Neutrophil (primary cell): ENCODE measurements around the gene DNAH1.

ENCODE experiments used
- H3K27ac ChIP-seq: fragments of 200-600 bp; sonication (generic); 2 replicates; pipeline ENCODE4 v1.5.1; 2016; ENCODE audit warnings: mild to moderate bottlenecking, moderate library complexity
- H3K27me3 ChIP-seq: fragments of 200-600 bp; sonication (generic); 2 replicates; pipeline ENCODE4 v1.6.0; 2016; ENCODE audit warnings: mild to moderate bottlenecking
- H3K36me3 ChIP-seq: fragments of 200-600 bp; sonication (generic); 2 replicates; pipeline ENCODE4 v1.5.1; 2017
- H3K4me1 ChIP-seq, 2 experiments: fragments of 200-600 bp in 1 of 2; sonication (generic) in 1 of 2; 1 replicate in 1 of 2; 2 replicates in 1 of 2; pipeline versions ENCODE4 v1.5.1 to v1.6.1; 2013 to 2016; ENCODE audit warnings: low read depth in 1 of 2, low read length in 1 of 2, mild to moderate bottlenecking in 1 of 2, moderate library complexity in 1 of 2; ENCODE audit not compliant: control insufficient read depth in 1 of 2, insufficient read depth in 1 of 2
- H3K4me3 ChIP-seq, 2 experiments: fragments of 200-600 bp in 1 of 2; sonication (generic) in 1 of 2; 1 replicate in 1 of 2; 2 replicates in 1 of 2; pipeline ENCODE4 v1.5.1; 2013 to 2016; ENCODE audit warnings: low read depth in 1 of 2, low read length in 1 of 2, mild to moderate bottlenecking in 1 of 2, moderate library complexity in 1 of 2
- H3K9me3 ChIP-seq: fragments of 200-600 bp; sonication (generic); 2 replicates; pipeline ENCODE4 v1.5.1; 2016
- TF ChIP-seq, protein P1 (sequence below): fragments of 200-600 bp; sonication (generic); IDR thresholded peaks from 2 replicates; pipeline ENCODE4 v1.5.1; 2016; ENCODE audit warnings: antibody characterized with exemption

Gene DNAH1

DNA sequence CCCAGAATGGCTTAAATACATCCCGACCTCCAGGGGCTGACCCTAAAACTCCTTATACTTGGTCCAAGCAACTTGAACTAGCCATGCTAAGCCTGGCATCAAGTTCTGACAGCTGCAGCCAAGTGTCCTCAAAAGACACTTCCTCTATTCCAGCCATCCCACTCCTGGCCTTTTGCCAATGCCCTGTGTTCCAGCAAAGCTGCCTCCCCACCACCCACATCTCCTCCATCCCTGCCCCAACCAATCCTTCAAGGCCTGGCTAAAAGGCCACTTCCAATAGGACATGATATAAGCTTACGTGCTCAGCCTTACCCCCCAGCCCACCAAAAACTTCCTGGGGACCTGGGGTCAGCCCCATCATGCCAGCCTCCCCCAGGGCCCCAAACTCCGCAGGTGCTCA, 87.8 kb downstream of the DNAH1 start:
- TF ChIP-seq, protein P1, sequence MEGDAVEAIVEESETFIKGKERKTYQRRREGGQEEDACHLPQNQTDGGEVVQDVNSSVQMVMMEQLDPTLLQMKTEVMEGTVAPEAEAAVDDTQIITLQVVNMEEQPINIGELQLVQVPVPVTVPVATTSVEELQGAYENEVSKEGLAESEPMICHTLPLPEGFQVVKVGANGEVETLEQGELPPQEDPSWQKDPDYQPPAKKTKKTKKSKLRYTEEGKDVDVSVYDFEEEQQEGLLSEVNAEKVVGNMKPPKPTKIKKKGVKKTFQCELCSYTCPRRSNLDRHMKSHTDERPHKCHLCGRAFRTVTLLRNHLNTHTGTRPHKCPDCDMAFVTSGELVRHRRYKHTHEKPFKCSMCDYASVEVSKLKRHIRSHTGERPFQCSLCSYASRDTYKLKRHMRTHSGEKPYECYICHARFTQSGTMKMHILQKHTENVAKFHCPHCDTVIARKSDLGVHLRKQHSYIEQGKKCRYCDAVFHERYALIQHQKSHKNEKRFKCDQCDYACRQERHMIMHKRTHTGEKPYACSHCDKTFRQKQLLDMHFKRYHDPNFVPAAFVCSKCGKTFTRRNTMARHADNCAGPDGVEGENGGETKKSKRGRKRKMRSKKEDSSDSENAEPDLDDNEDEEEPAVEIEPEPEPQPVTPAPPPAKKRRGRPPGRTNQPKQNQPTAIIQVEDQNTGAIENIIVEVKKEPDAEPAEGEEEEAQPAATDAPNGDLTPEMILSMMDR = no peak
- no peak overlapping the region for H3K4me3 ChIP-seq
- H3K27me3 ChIP-seq = no peaks in the 10 kb centered on the region
- H3K36me3 ChIP-seq = peaks cover 94% of the 10 kb centered on the region
- no peaks in the 10 kb centered on the region for H3K9me3 ChIP-seq
- H3K4me1 ChIP-seq = peaks cover 6% of the 10 kb centered on the region in 2 experiments
- H3K27ac ChIP-seq = no peak overlapping the region

DNA sequence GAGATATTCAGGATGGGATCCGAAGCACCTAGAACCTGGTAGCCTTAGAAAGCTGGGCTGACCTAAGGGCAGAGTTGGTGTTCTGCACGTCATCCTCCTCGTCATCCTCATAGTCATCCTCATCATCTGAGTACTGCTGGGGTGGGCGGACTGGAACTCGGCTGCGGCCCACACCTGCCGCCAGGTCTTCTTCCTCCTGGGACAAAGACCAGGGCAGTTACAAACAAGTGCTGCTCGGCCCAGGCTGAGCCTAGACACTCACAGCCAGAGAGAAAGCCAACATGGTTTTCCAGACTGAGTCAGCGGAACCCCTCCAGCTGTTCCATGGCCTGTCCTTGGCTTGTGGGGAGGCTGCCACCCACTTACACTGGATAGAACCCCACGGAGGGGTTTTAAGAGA, 88.3 kb downstream of the DNAH1 start:
- Histone ChIP-seq H3K4me3 (no peak overlapping the region), H3K27ac (no peak overlapping the region), H3K9me3 (no peaks in the 10 kb centered on the region), H3K4me1 (peaks cover 10% of the 10 kb centered on the region in 2 experiments), H3K36me3 (peaks cover 90% of the 10 kb centered on the region), H3K27me3 (no peaks in the 10 kb centered on the region)
- TF ChIP-seq, protein P1 = no peak

DNA sequence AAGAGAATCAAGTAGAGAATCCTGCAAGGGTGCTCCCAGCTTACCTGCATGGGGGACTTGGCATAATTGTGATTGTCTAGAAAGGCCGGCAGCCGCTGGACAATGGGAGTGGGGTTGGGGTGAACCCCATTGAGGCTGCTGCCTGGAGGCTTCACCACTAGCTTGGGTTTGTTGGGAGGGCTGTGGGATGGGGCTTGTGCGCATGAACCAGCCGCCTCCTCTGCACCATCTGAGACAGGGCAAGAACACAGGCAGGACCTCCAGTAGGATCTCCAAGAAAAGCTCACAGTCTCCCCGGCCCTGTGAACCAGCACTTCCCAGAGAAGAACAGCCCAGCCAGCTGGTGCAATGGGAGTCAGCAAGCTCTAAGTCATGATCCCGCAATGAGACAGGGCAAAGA, 88.9 kb downstream of the DNAH1 start:
- TF ChIP-seq, protein P1 = no peak
- Histone ChIP-seq H3K27me3 (no peaks in the 10 kb centered on the region), H3K36me3 (peaks cover 83% of the 10 kb centered on the region), H3K9me3 (no peaks in the 10 kb centered on the region), H3K27ac (no peak overlapping the region), H3K4me3 (no peak overlapping the region), H3K4me1 (peaks cover 12 to 14% of the 10 kb centered on the region in 2 experiments)

DNA sequence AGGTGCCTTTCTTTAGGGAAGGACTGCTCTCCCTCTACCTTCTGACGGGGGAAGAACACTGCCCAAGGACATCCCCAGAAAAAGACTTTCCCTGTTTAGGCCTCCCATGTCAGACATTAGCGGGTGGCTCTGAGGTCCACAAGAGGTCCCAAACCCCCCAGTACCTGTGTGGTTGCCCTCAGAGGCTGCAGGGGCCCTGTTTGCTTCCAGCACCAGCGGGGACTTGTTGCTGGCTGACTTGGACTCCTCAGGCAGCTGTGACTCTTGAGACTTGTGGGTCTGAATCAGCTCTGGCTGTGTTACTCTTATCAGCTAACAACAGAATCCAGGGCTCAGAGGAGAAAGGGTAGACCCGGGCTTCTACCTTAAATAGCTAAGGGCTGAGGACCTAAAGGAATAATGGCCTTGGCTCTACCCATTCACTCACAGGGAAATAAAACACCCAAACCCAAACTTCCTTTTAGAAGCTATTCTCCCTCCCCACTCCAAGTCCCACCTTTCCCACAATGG, 89.5 kb downstream of the DNAH1 start:
- peaks cover 12 to 17% of the 10 kb centered on the region in 2 experiments for H3K4me1 ChIP-seq
- H3K27me3 ChIP-seq = no peaks in the 10 kb centered on the region
- H3K27ac ChIP-seq = no peak overlapping the region
- no peaks in the 10 kb centered on the region for H3K9me3 ChIP-seq
- TF ChIP-seq, protein P1 = no peak
- H3K4me3 ChIP-seq = no peak overlapping the region
- H3K36me3 ChIP-seq = peaks cover 77% of the 10 kb centered on the region

DNA sequence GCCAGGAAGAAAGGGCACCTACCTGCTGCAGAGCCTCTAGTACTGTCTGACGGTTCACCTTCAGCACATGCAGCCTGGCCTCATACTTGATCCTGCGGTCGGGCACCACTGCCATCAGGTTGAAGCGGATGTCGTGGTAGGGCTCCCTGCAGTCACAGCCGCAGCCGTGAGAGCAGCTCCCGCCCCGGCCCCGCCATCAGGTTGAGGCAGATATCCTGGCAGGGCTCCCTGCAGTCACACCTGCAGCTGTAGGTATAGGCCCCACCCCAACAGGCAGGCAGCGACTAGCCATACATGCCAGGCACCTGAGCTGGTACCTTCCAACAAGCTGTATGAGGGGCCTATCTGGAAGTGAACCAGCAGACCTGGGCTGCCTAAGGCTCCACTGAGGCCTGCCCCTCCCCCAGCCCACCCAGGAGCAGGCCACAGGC, 90.1 kb downstream of the DNAH1 start:
- TF ChIP-seq, protein P1 = no peak
- Histone ChIP-seq H3K36me3 (peaks cover 72% of the 10 kb centered on the region), H3K27me3 (no peaks in the 10 kb centered on the region), H3K9me3 (no peaks in the 10 kb centered on the region), H3K4me3 (no peak overlapping the region), H3K4me1 (peaks cover 17 to 22% of the 10 kb centered on the region in 2 experiments), H3K27ac (no peak overlapping the region)
